ENCODE data around the gene TRMT11. TPM values are rescaled to one million over a fixed set of nuclear protein-coding genes. Genes with fewer than 3 reads are reported as not detected.

Gene TRMT11
- 11.8 and 16.9 TPM in 2 replicates for total RNA-seq

DNA sequence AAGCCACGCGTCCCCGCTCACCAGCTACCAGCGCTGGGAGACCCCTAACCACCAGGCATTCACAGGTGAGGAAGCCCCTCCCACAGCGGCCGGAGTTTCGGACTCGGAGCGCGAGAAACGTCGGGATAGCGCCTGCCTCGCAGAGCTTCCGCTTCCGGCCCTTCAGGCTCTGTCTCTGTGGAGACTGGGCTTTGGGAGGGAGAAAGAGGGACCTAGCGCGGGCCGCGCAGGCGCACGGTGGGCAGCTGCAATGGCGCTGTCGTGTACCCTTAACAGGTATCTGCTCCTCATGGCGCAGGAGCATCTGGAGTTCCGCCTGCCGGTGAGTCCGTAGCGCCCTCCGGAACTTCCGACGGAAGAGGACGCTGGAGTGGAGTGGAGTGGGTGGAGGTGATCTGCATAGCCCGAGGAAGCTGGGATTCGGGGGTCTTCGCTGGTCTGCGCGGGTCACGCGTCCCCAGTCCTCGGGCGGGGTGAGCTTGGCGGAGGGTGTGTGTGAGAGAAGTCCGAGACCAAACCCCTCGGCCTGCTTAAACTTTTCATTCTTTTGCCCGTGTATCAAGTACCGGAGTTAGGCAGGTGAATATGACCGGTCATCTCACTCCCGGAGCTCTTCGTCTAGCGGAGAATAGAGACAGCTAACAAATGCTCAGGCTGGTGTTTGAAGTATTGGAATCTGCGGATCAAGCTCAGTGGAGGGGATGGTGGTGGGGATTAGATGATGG lies at the start of gene TRMT11:
TSS of gene TRMT11 (plus strand) at position 240 of the 725 bp plus-strand sequence. CDS start at position 251, 11 bp downstream.

DNA sequence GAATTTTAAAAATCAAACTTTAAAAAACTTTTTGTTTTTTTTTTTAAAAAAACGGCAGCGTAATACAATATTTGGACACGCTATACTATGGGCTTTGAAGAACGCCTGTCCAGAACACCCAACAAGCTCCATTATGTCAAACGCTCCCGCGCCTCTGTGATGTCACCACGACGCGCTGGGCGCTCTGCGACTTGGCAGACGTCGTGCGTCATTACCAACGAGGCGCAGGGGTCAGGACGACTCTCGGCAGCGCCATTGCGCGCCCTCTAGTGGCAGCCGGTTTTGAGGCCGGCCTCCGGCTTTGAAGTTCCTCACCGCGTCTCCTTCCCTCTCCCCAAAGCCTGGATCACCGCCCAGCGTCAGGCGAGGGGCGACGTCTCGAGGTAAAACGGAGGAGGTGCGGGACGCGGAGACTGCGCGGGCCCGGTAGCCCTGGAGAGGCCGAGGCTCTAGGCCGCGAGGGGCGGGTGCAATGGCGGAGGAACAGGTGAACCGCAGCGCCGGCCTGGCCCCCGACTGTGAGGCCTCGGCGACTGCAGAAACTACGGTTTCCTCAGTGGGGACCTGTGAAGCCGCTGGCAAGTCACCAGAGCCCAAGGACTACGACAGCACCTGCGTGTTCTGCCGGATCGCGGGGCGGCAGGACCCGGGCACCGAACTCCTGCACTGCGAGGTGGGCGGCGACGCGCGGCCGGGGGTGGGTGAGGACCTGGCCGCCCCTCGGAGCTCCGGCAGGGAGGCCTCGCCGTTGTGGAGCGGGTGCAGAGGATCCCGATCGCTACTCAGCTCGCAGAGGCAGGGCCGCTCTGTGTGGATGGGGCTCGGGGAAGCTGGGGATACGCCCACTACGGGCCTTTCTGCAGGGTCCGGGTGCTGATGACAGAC lies 29.6 kb upstream of the TRMT11 start, which contains the start of gene HINT3:
TSS of gene HINT3 (plus strand) at position 265 of the 885 bp plus-strand sequence. CDS start at position 473, 208 bp downstream.

Small RNA genes lying within 50 kb of the gene (small RNA-seq; reads per million reads assigned to genes)
- gene RNA5SP216 = not detected

Other genes starting within 250 kb of the TRMT11 start
- gene HEY2, start 236.9 kb upstream of the TRMT11 start, total RNA-seq = not detected in 2 replicates
- gene NCOA7, start 195.6 kb upstream of the TRMT11 start, total RNA-seq = 38.9 and 86.8 TPM in 2 replicates
- 14.6 and 16.1 TPM in 2 replicates for gene HINT3, start 29.8 kb upstream of the TRMT11 start, total RNA-seq